ENCODE results near the gene NLRP6.

DNA sequence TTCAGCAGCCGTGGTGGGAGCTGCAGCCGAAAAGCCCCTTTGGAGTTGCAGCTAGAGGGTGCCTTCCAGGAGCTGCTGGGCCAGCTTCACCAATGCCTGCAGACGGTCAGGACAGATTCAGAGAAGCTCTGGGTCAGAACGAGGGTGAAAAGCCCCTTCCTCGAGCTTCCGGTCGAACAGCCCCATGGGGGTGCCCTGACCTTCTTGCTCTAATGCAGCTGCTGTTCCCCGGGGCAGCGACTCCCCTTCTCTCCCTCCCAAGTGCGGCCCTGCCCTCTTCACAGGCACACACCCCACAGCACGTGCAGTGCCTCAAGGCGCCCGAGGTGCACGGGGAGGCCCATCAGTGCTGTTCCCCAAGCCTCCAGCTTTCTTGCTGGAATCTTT lies 52.1 kb downstream of the NLRP6 start:
- TF ChIP-seq GATA2 (IDR thresholded peaks at IDR 0.05; ENCODE audit: low read depth, low read length) (no peak), GATA3 (IDR thresholded peaks at IDR 0.05; ENCODE audit: low read depth, low read length) (no peak)
